Activated naive CD4-positive, alpha-beta T cell treated with anti-CD3 and anti-CD28 coated beads for 36 hours (primary cell): ENCODE data around the gene SLC25A51. TPM values are rescaled to one million over a fixed set of nuclear protein-coding genes. Genes with fewer than 3 reads are reported as not detected.

Experiments
- CTCF ChIA-PET: fragments of 350-600 bp; sonication (Branson Sonifier 250); formaldehyde crosslinking; loops from one replicate; lab custom pipeline; 2021; ENCODE audit warnings: antibody characterized with exemption; lab: Charles Lee
- DNase-seq: peaks from one replicate; pipeline ENCODE4 v3.0.0-alpha.2; 2020
- H3K27ac Mint-ChIP-seq: one replicate; pipeline ENCODE4 v1.8.0; 2021; ENCODE audit warnings: mild to moderate bottlenecking, mixed read lengths
- H3K27me3 Mint-ChIP-seq: one replicate; pipeline ENCODE4 v1.8.0; 2021; ENCODE audit warnings: low read depth, mixed read lengths
- H3K36me3 Mint-ChIP-seq: one replicate; pipeline ENCODE4 v1.8.0; 2021; ENCODE audit warnings: low read depth, mixed read lengths
- H3K4me1 Mint-ChIP-seq: one replicate; pipeline ENCODE4 v1.8.0; 2021; ENCODE audit warnings: low read depth, mixed read lengths
- H3K4me3 Mint-ChIP-seq: one replicate; pipeline ENCODE4 v1.8.0; 2021; ENCODE audit warnings: mild to moderate bottlenecking, moderate library complexity, mixed read lengths
- H3K9me3 Mint-ChIP-seq: one replicate; pipeline ENCODE4 v1.8.0; 2021; ENCODE audit warnings: mixed read lengths
- intact Hi-C: fragments of 100-400 bp; cut with micrococcal nuclease; formaldehyde crosslinking; loops from one replicate; pipeline ENCODE4 v1.15.1; 2023
- total RNA-seq, 2 experiments: library from RNA; stranded (reverse); gene quantifications; one replicate each; pipeline ENCODE4 v1.2.3, GENCODE V29; 2021

Gene SLC25A51
- total RNA-seq, result 10 to 100 TPM; 20.0 to 20.3 TPM

- no peaks in the 10 kb centered on the region for H3K9me3 Mint-ChIP-seq
- peak; percentile 97 for DNase-seq
- CTCF ChIA-PET, result interaction anchor here (0.9 to 1.3 kb wide), 4 partner anchors 10 to 716 kb away, joined by 3 to 6 read pairs (median 4); partner anchors contain the start of gene TOMM5
- peaks cover 3% of the 10 kb centered on the region for H3K36me3 Mint-ChIP-seq
- H3K27ac Mint-ChIP-seq, result peak within 1 kb of the TSS; percentile 87
- no peaks in the 10 kb centered on the region for H3K27me3 Mint-ChIP-seq
- peaks cover 16% of the 10 kb centered on the region for H3K4me1 Mint-ChIP-seq
- intact Hi-C loops, result loop anchor here (1.0 to 5.0 kb wide), 13 partner anchors 48 to 718 kb away; partner anchors contain the start of genes ALDH1B1, DCAF10, EXOSC3 and POLR1E
- H3K4me3 Mint-ChIP-seq, result peak within 1 kb of the TSS; percentile 85
These were observed at the start of gene SLC25A51 for GRCh38 chr9:37903647-37904444. SLC25A51 (minus strand) TSS chr9:37904127; CDS start chr9:37888550, 15,577 bp downstream.

GRCh38 chr9:37953206-37953774 is 49.4 kb upstream of the SLC25A51 start:
- CTCF ChIA-PET, result no interaction called here
- intact Hi-C loops, result loop anchor here (5.0 kb wide), 1 partner anchor 51 kb away; the partner anchor contains the start of gene SLC25A51
- Mint-ChIP-seq H3K27me3 (no peaks in the 10 kb centered on the region), H3K4me3 (no peak overlapping the region), H3K4me1 (peaks cover 21% of the 10 kb centered on the region), H3K36me3 (no peaks in the 10 kb centered on the region), H3K9me3 (no peaks in the 10 kb centered on the region), H3K27ac (peak overlapping the region; percentile 69)
- no peak for DNase-seq

GRCh38 chr9:37952731-37953130 is 48.8 kb upstream of the SLC25A51 start:
- intact Hi-C loops, result loop anchor here (5.0 kb wide), 1 partner anchor 50 kb away; the partner anchor contains the start of gene SLC25A51
- H3K27me3 Mint-ChIP-seq, result no peaks in the 10 kb centered on the region
- no peak overlapping the region for H3K4me3 Mint-ChIP-seq
- DNase-seq, result no peak
- peaks cover 21% of the 10 kb centered on the region for H3K4me1 Mint-ChIP-seq
- CTCF ChIA-PET, result no interaction called here
- H3K36me3 Mint-ChIP-seq, result no peaks in the 10 kb centered on the region
- no peak overlapping the region for H3K27ac Mint-ChIP-seq
- no peaks in the 10 kb centered on the region for H3K9me3 Mint-ChIP-seq

- H3K36me3 Mint-ChIP-seq, result no peaks in the 10 kb centered on the region
- no peaks in the 10 kb centered on the region for H3K27me3 Mint-ChIP-seq
- no peaks in the 10 kb centered on the region for H3K9me3 Mint-ChIP-seq
- DNase-seq, result no peak
- H3K27ac Mint-ChIP-seq, result no peak overlapping the region
- CTCF ChIA-PET, result no interaction called here
- H3K4me1 Mint-ChIP-seq, result peaks cover 21% of the 10 kb centered on the region
- intact Hi-C loops, result loop anchor here (5.0 kb wide), 1 partner anchor 50 kb away; the partner anchor contains the start of gene SLC25A51
- no peak overlapping the region for H3K4me3 Mint-ChIP-seq
These were observed 47.9 kb upstream of the SLC25A51 start for GRCh38 chr9:37951671-37952449.

- Mint-ChIP-seq H3K9me3 (no peaks in the 10 kb centered on the region), H3K4me1 (peaks cover 21% of the 10 kb centered on the region), H3K27me3 (no peaks in the 10 kb centered on the region), H3K27ac (no peak overlapping the region), H3K4me3 (no peak overlapping the region), H3K36me3 (no peaks in the 10 kb centered on the region)
- CTCF ChIA-PET, result no interaction called here
- no peak for DNase-seq
- intact Hi-C loops, result loop anchor here (5.0 kb wide), 1 partner anchor 48 kb away; the partner anchor contains the start of gene SLC25A51
These were observed 46.6 kb upstream of the SLC25A51 start for GRCh38 chr9:37950561-37950960.

- peaks cover 18% of the 10 kb centered on the region for H3K4me1 Mint-ChIP-seq
These were observed 45.6 kb upstream of the SLC25A51 start for GRCh38 chr9:37949576-37949975.

GRCh38 chr9:37948417-37948980 is 44.6 kb upstream of the SLC25A51 start:
- Mint-ChIP-seq H3K27me3 (no peaks in the 10 kb centered on the region), H3K9me3 (no peaks in the 10 kb centered on the region), H3K4me3 (no peak overlapping the region), H3K4me1 (peaks cover 7% of the 10 kb centered on the region), H3K36me3 (no peaks in the 10 kb centered on the region), H3K27ac (no peak overlapping the region)
- no peak for DNase-seq
- CTCF ChIA-PET, result no interaction called here
- intact Hi-C loops, result no loop called here

More at GRCh38 chr9:37949576-37949975, 45.6 kb upstream of the SLC25A51 start:
- Mint-ChIP-seq H3K27me3 (no peaks in the 10 kb centered on the region), H3K36me3 (no peaks in the 10 kb centered on the region), H3K27ac (no peak overlapping the region), H3K4me3 (no peak overlapping the region), H3K9me3 (no peaks in the 10 kb centered on the region)
- no peak for DNase-seq
- CTCF ChIA-PET, result no interaction called here
- intact Hi-C loops, result no loop called here

GRCh38 chr9:37947977-37948376 is 44.0 kb upstream of the SLC25A51 start:
- Mint-ChIP-seq H3K4me1 (peaks cover 2% of the 10 kb centered on the region), H3K36me3 (no peaks in the 10 kb centered on the region), H3K27ac (no peak overlapping the region), H3K27me3 (no peaks in the 10 kb centered on the region), H3K9me3 (no peaks in the 10 kb centered on the region), H3K4me3 (no peak overlapping the region)
- CTCF ChIA-PET, result no interaction called here
- no peak for DNase-seq
- intact Hi-C loops, result no loop called here

GRCh38 chr9:37947471-37947870 is 43.5 kb upstream of the SLC25A51 start:
- Mint-ChIP-seq H3K4me3 (no peak overlapping the region), H3K27ac (no peak overlapping the region), H3K9me3 (no peaks in the 10 kb centered on the region), H3K27me3 (no peaks in the 10 kb centered on the region), H3K4me1 (no peaks in the 10 kb centered on the region), H3K36me3 (no peaks in the 10 kb centered on the region)
- intact Hi-C loops, result no loop called here
- CTCF ChIA-PET, result no interaction called here
- DNase-seq, result no peak

GRCh38 chr9:37946971-37947370 is 43.0 kb upstream of the SLC25A51 start:
- CTCF ChIA-PET, result no interaction called here
- no peaks in the 10 kb centered on the region for H3K9me3 Mint-ChIP-seq
- no peak overlapping the region for H3K4me3 Mint-ChIP-seq
- intact Hi-C loops, result no loop called here
- no peak for DNase-seq
- H3K27ac Mint-ChIP-seq, result no peak overlapping the region
- H3K4me1 Mint-ChIP-seq, result no peaks in the 10 kb centered on the region
- H3K27me3 Mint-ChIP-seq, result no peaks in the 10 kb centered on the region
- no peaks in the 10 kb centered on the region for H3K36me3 Mint-ChIP-seq

- Mint-ChIP-seq H3K9me3 (no peaks in the 10 kb centered on the region), H3K27ac (no peak overlapping the region), H3K4me1 (no peaks in the 10 kb centered on the region), H3K27me3 (no peaks in the 10 kb centered on the region), H3K36me3 (no peaks in the 10 kb centered on the region), H3K4me3 (no peak overlapping the region)
- intact Hi-C loops, result no loop called here
- CTCF ChIA-PET, result no interaction called here
- no peak for DNase-seq
These were observed 42.1 kb upstream of the SLC25A51 start for GRCh38 chr9:37946041-37946440.
